Thyroid gland (tissue), 4 donors: ENCODE measurements around the gene CBARP.

Experiments
- CTCF ChIP-seq, 6 experiments: fragments of 200-600 bp in 3 of 6; fragments of 450-650 bp in 3 of 6; sonication (generic) in 3 of 6; IDR thresholded peaks; one replicate each; pipeline ENCODE4 v1.5.1; 2016 to 2019; ENCODE audit warnings: antibody characterized with exemption in 6 of 6, mild to moderate bottlenecking in 2 of 6, inconsistent platforms in 1 of 6, moderate library complexity in 1 of 6
- POLR2A ChIP-seq, 2 donors: fragments of 450-650 bp; IDR thresholded peaks; one replicate each; pipeline ENCODE4 v1.6.1; 2017; ENCODE audit warnings: antibody characterized with exemption in 2 of 2, mild to moderate bottlenecking in 2 of 2, moderate library complexity in 1 of 2

DNA sequence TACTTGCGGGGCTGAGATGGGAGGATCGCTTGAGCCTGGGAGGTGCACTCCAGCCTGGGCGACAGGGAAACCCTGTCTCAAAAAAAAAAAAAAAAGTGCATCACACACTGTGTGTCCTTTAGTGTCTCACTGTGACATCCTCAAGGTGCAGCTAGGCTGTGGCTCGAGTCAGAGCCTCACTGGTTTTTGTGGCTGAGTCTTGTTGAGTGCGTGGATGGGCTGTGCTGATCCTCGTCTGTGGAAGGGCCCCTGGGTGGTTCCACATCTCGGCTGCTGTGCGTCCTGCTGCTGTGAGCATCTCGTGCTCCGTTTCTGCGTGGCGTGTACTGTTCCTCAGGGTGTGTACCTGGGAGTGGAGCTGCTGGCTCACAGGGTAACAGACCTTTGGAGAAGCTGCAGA, 21.0 kb downstream of the CBARP start:
- no peak for TF ChIP-seq CTCF (IDR thresholded peaks at IDR 0.05)
- no peak for TF ChIP-seq POLR2A (IDR thresholded peaks at IDR 0.05)
